ENCODE measurements around the gene RWDD3. TPM values are rescaled to one million over a fixed set of nuclear protein-coding genes. Genes with fewer than 3 reads are reported as not detected.

RWDD3 gene
- total and polyA plus RNA-seq, 10 of the 15 experiments (the other 5 are each of a cell fraction or from before 2014, with no cell fraction given), result 9.8 to 42.9 (median 21.4) TPM

DNA sequence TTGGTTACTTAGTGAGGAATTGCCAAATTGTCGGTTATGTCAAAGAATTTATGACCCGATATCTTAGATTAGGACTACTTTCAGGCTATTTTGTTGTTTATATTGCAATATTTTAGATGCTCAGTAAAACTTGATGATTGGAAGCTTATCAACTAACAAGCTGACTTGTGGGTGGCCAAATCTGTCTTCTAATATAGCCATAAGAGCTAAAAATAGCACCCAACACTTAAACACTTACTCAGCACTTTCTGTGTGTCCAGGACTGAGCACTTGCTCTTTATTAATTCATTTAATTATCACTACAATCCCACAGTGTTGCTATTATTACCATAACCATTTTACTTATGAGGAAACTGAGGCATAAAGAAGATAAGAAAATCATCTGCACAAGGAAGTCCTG is 50.4 kb downstream of the RWDD3 start (continued):
- TF ChIP-seq, protein P1, sequence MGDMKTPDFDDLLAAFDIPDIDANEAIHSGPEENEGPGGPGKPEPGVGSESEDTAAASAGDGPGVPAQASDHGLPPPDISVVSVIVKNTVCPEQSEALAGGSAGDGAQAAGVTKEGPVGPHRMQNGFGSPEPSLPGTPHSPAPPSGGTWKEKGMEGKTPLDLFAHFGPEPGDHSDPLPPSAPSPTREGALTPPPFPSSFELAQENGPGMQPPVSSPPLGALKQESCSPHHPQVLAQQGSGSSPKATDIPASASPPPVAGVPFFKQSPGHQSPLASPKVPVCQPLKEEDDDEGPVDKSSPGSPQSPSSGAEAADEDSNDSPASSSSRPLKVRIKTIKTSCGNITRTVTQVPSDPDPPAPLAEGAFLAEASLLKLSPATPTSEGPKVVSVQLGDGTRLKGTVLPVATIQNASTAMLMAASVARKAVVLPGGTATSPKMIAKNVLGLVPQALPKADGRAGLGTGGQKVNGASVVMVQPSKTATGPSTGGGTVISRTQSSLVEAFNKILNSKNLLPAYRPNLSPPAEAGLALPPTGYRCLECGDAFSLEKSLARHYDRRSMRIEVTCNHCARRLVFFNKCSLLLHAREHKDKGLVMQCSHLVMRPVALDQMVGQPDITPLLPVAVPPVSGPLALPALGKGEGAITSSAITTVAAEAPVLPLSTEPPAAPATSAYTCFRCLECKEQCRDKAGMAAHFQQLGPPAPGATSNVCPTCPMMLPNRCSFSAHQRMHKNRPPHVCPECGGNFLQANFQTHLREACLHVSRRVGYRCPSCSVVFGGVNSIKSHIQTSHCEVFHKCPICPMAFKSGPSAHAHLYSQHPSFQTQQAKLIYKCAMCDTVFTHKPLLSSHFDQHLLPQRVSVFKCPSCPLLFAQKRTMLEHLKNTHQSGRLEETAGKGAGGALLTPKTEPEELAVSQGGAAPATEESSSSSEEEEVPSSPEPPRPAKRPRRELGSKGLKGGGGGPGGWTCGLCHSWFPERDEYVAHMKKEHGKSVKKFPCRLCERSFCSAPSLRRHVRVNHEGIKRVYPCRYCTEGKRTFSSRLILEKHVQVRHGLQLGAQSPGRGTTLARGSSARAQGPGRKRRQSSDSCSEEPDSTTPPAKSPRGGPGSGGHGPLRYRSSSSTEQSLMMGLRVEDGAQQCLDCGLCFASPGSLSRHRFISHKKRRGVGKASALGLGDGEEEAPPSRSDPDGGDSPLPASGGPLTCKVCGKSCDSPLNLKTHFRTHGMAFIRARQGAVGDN (IDR thresholded peaks at IDR 0.05), result no peak
- TF ChIP-seq TARDBP (IDR thresholded peaks at IDR 0.05; ENCODE audit: borderline replicate concordance) (no peak), SUZ12 (IDR thresholded peaks at IDR 0.05; ENCODE audit: unreplicated experiment) (no peak), BCL3 (IDR thresholded peaks at IDR 0.05; ENCODE audit: borderline replicate concordance, insufficient read depth, low read depth, low read length, poor library complexity, severe bottlenecking) (no peak), CHD1 (IDR thresholded peaks at IDR 0.05; ENCODE audit: low read depth, low read length) (no peak), USF1 (IDR thresholded peaks at IDR 0.05; ENCODE audit: borderline replicate concordance, extremely low read length, insufficient read depth, low read depth, low read length) (no peak), ZNF24 (IDR thresholded peaks at IDR 0.05) (no peak)
- TF ChIP-seq, protein P2, sequence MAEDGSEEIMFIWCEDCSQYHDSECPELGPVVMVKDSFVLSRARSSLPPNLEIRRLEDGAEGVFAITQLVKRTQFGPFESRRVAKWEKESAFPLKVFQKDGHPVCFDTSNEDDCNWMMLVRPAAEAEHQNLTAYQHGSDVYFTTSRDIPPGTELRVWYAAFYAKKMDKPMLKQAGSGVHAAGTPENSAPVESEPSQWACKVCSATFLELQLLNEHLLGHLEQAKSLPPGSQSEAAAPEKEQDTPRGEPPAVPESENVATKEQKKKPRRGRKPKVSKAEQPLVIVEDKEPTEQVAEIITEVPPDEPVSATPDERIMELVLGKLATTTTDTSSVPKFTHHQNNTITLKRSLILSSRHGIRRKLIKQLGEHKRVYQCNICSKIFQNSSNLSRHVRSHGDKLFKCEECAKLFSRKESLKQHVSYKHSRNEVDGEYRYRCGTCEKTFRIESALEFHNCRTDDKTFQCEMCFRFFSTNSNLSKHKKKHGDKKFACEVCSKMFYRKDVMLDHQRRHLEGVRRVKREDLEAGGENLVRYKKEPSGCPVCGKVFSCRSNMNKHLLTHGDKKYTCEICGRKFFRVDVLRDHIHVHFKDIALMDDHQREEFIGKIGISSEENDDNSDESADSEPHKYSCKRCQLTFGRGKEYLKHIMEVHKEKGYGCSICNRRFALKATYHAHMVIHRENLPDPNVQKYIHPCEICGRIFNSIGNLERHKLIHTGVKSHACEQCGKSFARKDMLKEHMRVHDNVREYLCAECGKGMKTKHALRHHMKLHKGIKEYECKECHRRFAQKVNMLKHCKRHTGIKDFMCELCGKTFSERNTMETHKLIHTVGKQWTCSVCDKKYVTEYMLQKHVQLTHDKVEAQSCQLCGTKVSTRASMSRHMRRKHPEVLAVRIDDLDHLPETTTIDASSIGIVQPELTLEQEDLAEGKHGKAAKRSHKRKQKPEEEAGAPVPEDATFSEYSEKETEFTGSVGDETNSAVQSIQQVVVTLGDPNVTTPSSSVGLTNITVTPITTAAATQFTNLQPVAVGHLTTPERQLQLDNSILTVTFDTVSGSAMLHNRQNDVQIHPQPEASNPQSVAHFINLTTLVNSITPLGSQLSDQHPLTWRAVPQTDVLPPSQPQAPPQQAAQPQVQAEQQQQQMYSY (CRISPR knock-in tag; IDR thresholded peaks at IDR 0.05), result no peak
- TF ChIP-seq, protein P3, sequence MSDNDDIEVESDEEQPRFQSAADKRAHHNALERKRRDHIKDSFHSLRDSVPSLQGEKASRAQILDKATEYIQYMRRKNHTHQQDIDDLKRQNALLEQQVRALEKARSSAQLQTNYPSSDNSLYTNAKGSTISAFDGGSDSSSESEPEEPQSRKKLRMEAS (IDR thresholded peaks at IDR 0.05; ENCODE audit: low read depth, low read length), result no peak
- TF ChIP-seq, protein P4, sequence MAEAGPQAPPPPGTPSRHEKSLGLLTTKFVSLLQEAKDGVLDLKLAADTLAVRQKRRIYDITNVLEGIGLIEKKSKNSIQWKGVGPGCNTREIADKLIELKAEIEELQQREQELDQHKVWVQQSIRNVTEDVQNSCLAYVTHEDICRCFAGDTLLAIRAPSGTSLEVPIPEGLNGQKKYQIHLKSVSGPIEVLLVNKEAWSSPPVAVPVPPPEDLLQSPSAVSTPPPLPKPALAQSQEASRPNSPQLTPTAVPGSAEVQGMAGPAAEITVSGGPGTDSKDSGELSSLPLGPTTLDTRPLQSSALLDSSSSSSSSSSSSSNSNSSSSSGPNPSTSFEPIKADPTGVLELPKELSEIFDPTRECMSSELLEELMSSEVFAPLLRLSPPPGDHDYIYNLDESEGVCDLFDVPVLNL (IDR thresholded peaks at IDR 0.05; ENCODE audit: low read depth, low read length), result no peak
